Neural progenitor cell (in vitro differentiated cells): ENCODE data around the gene IER5L. TPM values are rescaled to one million over a fixed set of nuclear protein-coding genes. Genes with fewer than 3 reads are reported as not detected.

Experiments used
- DNase-seq: peaks from one replicate; pipeline ENCODE4 v3.0.0-alpha.2; 2016; ENCODE audit warnings: low spot score
- H2AFZ ChIP-seq: fragments of 200-600 bp; sonication (generic); replicated peaks from 2 replicates; pipeline ENCODE4 v1.6.1; 2016; ENCODE audit warnings: antibody characterized with exemption
- H3F3A ChIP-seq: fragments of 200-600 bp; sonication (generic); 2 replicates; pipeline ENCODE4 v1.6.1; 2016; ENCODE audit warnings: antibody characterized with exemption, low read depth
- H3K27ac ChIP-seq: fragments of 200-600 bp; sonication (generic); 2 replicates; pipeline ENCODE4 v1.5.1; 2016; ENCODE audit warnings: mild to moderate bottlenecking
- H3K27me3 ChIP-seq: fragments of 200-600 bp; sonication (generic); 2 replicates; pipeline ENCODE4 v1.6.1; 2016; ENCODE audit warnings: mild to moderate bottlenecking, moderate library complexity
- H3K36me3 ChIP-seq: fragments of 200-600 bp; sonication (generic); 2 replicates; pipeline ENCODE4 v1.5.1; 2016
- H3K4me1 ChIP-seq: fragments of 200-600 bp; sonication (generic); 2 replicates; pipeline ENCODE4 v1.6.1; 2016; ENCODE audit warnings: mixed run types
- H3K4me2 ChIP-seq: fragments of 200-600 bp; sonication (generic); 2 replicates; pipeline ENCODE4 v1.6.1; 2016
- H3K4me3 ChIP-seq: fragments of 200-600 bp; sonication (generic); 2 replicates; pipeline ENCODE4 v1.5.1; 2016
- H3K79me2 ChIP-seq: fragments of 200-600 bp; sonication (generic); 2 replicates; pipeline ENCODE4 v1.6.1; 2016; ENCODE audit warnings: low read depth
- H3K9ac ChIP-seq: fragments of 200-600 bp; sonication (generic); 2 replicates; pipeline ENCODE4 v1.6.1; 2016
- H3K9me3 ChIP-seq: fragments of 200-600 bp; sonication (generic); 2 replicates; pipeline ENCODE4 v1.5.1; 2016; ENCODE audit warnings: low read depth
- H4K20me1 ChIP-seq: fragments of 200-600 bp; sonication (generic); 2 replicates; pipeline ENCODE4 v1.6.1; 2016; ENCODE audit warnings: low read depth
- H3K27ac Mint-ChIP-seq: 3 replicates; pipeline ENCODE4 v1.8.0; 2021; ENCODE audit warnings: mixed read lengths
- H3K27me3 Mint-ChIP-seq: 2 replicates; pipeline ENCODE4 v1.8.0; 2022; ENCODE audit warnings: low read depth, mild to moderate bottlenecking, inconsistent platforms, moderate library complexity, mixed read lengths; ENCODE audit not compliant: insufficient read depth
- H3K36me3 Mint-ChIP-seq: 3 replicates; pipeline ENCODE4 v1.8.0; 2021; ENCODE audit warnings: mixed read lengths
- H3K4me1 Mint-ChIP-seq: 3 replicates; pipeline ENCODE4 v1.8.0; 2021; ENCODE audit warnings: mixed read lengths
- H3K4me3 Mint-ChIP-seq: 3 replicates; pipeline ENCODE4 v1.8.0; 2021; ENCODE audit warnings: mild to moderate bottlenecking, moderate library complexity, mixed read lengths
- H3K9me3 Mint-ChIP-seq: 3 replicates; pipeline ENCODE4 v1.8.0; 2020; ENCODE audit warnings: mixed read lengths
- EZH2 ChIP-seq: fragments of 200-600 bp; sonication (generic); IDR thresholded peaks from 2 replicates; pipeline ENCODE4 v1.6.1; 2017; ENCODE audit warnings: antibody characterized with exemption, mild to moderate bottlenecking, moderate library complexity
- EZH2phosphoT487 ChIP-seq: fragments of 200-600 bp; sonication (generic); IDR thresholded peaks from 2 replicates; pipeline ENCODE4 v1.6.1; 2017; ENCODE audit warnings: antibody characterized with exemption
- total RNA-seq: library from RNA; depleted of rRNA; stranded (reverse); fragments of >200 nt; gene quantifications from 2 replicates; pipeline ENCODE4 v1.2.3, GENCODE V29; 2015; ENCODE audit warnings: low replicate concordance
- TF ChIP-seq, protein P1 (sequence below): fragments of 200-600 bp; sonication (generic); IDR thresholded peaks from 2 replicates; pipeline ENCODE4 v1.5.1; 2017; ENCODE audit warnings: antibody characterized with exemption, mild to moderate bottlenecking

IER5L gene
- total RNA-seq, 1 donor from 2014 or later = 12.2 TPM

DNA sequence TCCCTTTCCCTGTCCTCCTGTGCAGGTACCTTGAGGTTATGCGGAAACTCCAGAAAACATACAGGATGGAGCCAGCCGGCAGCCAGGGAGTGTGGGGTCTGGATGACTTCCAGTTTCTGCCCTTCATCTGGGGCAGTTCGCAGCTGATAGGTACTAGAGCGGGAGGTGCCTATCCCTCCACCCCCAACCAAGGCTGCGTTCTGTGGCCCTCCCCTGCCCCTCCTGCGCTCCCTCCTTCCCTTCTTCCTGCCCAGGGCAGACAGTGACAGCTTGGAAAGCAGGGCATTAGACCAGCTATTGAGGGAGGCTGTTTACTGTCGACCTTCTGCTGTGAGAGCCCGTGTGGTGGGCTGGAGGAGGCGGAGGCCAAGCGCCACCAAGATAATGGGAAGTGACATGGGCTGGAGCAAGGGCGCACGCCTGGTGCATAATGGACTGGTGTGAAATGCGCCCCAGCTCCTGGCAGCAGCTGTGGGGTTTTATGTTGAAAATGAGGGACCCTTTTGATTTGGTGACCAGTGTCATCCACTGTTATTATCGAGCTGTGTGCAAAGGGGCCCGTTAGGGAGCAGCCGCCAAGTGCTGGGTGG lies 41.5 kb downstream of the IER5L start:
- Histone ChIP-seq H3K4me1 (peaks cover 21% of the 10 kb centered on the region), H3K27ac (no peak overlapping the region), H3F3A (peaks cover 45% of the 10 kb centered on the region), H3K79me2 (peaks cover 8% of the 10 kb centered on the region), H3K4me3 (no peak overlapping the region), H2AFZ (no peak overlapping the region), H3K4me2 (no peak overlapping the region), H3K9ac (no peak overlapping the region), H3K27me3 (no peaks in the 10 kb centered on the region), H3K9me3 (no peaks in the 10 kb centered on the region), H3K36me3 (no peaks in the 10 kb centered on the region), H4K20me1 (no peaks in the 10 kb centered on the region)
- TF ChIP-seq EZH2 = no peak
- TF ChIP-seq, protein P1, sequence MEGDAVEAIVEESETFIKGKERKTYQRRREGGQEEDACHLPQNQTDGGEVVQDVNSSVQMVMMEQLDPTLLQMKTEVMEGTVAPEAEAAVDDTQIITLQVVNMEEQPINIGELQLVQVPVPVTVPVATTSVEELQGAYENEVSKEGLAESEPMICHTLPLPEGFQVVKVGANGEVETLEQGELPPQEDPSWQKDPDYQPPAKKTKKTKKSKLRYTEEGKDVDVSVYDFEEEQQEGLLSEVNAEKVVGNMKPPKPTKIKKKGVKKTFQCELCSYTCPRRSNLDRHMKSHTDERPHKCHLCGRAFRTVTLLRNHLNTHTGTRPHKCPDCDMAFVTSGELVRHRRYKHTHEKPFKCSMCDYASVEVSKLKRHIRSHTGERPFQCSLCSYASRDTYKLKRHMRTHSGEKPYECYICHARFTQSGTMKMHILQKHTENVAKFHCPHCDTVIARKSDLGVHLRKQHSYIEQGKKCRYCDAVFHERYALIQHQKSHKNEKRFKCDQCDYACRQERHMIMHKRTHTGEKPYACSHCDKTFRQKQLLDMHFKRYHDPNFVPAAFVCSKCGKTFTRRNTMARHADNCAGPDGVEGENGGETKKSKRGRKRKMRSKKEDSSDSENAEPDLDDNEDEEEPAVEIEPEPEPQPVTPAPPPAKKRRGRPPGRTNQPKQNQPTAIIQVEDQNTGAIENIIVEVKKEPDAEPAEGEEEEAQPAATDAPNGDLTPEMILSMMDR = no peak
- no peak for TF ChIP-seq EZH2phosphoT487
- peaks cover 4% of the 10 kb centered on the region for H3K27me3 Mint-ChIP-seq
- H3K4me1 Mint-ChIP-seq = peaks cover 48% of the 10 kb centered on the region
- DNase-seq = no peak
- H3K36me3 Mint-ChIP-seq = peaks cover 11% of the 10 kb centered on the region
- no peak overlapping the region for H3K4me3 Mint-ChIP-seq
- H3K9me3 Mint-ChIP-seq = no peaks in the 10 kb centered on the region
- H3K27ac Mint-ChIP-seq = no peak overlapping the region

DNA sequence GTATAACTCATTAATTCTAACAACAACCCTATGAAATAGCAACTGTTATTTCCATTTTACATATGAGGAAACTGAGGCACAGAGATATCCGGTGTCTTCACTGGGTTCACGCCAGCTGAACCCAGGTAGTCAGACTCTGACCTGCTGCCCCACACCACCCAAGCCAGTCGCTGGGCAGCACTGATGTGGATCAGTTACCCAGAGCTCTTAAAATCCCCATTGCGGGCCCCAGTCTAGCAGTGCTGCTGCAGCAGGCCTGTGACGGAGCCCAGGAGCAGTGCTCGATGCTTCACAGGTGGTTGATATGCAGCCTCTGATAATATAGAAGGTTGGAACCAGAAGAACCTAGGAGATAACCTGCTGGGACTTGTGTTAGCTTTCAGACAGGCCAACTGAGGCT lies 42.6 kb downstream of the IER5L start:
- peaks cover 39% of the 10 kb centered on the region for H3K4me1 Mint-ChIP-seq
- no peak overlapping the region for H3K27ac ChIP-seq
- no peaks in the 10 kb centered on the region for H3K9me3 ChIP-seq
- no peaks in the 10 kb centered on the region for H3K79me2 ChIP-seq
- peaks cover 10% of the 10 kb centered on the region for H3K4me1 ChIP-seq
- H3K27me3 Mint-ChIP-seq = peaks cover 2% of the 10 kb centered on the region
- no peaks in the 10 kb centered on the region for H3K27me3 ChIP-seq
- TF ChIP-seq EZH2 (no peak), EZH2phosphoT487 (no peak)
- TF ChIP-seq, protein P1 = no peak
- no peak overlapping the region for H3K4me3 Mint-ChIP-seq
- H4K20me1 ChIP-seq = no peaks in the 10 kb centered on the region
- H3F3A ChIP-seq = peaks cover 45% of the 10 kb centered on the region
- H3K9me3 Mint-ChIP-seq = no peaks in the 10 kb centered on the region
- H3K9ac ChIP-seq = no peak overlapping the region
- H3K27ac Mint-ChIP-seq = no peak overlapping the region
- no peak overlapping the region for H3K4me3 ChIP-seq
- no peak overlapping the region for H3K4me2 ChIP-seq
- no peak overlapping the region for H2AFZ ChIP-seq
- peaks cover 15% of the 10 kb centered on the region for H3K36me3 Mint-ChIP-seq
- peaks cover 4% of the 10 kb centered on the region for H3K36me3 ChIP-seq
- no peak for DNase-seq

DNA sequence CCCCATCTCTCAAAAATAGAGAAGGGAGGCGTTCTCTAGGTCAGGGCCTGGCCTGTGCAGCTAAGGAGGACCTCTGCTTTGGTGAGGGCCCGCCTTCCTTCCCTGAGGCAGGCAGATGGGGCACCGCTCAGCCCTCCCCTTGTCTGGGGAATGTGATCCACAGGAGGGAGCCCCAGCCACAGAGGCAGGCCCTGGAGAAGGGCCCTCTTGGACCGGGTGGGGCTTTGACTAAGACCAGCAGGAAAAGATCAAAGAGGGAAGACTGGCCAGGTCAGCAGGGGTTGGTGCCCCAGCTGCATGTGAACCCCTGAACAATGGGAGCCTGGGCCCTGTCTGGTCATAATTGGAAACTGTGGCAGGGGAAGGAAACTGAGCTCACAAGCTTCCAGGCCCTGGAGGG lies 45.0 kb downstream of the IER5L start:
- Histone ChIP-seq H3K27me3 (no peaks in the 10 kb centered on the region), H3K4me2 (no peak overlapping the region), H3F3A (peaks cover 33% of the 10 kb centered on the region), H3K9ac (no peak overlapping the region), H2AFZ (no peak overlapping the region), H3K36me3 (peaks cover 5% of the 10 kb centered on the region), H3K4me3 (no peak overlapping the region), H3K27ac (no peak overlapping the region), H4K20me1 (no peaks in the 10 kb centered on the region), H3K79me2 (peaks cover 11% of the 10 kb centered on the region), H3K9me3 (no peaks in the 10 kb centered on the region), H3K4me1 (no peaks in the 10 kb centered on the region)
- Mint-ChIP-seq H3K36me3 (peaks cover 15% of the 10 kb centered on the region), H3K4me3 (no peak overlapping the region), H3K9me3 (no peaks in the 10 kb centered on the region), H3K4me1 (peaks cover 19% of the 10 kb centered on the region), H3K27me3 (peaks cover 2% of the 10 kb centered on the region), H3K27ac (no peak overlapping the region)
- TF ChIP-seq, protein P1 = no peak
- no peak for TF ChIP-seq EZH2phosphoT487
- no peak for TF ChIP-seq EZH2
- DNase-seq = no peak
